ENCODE results near the gene SSBP2.

DNA sequence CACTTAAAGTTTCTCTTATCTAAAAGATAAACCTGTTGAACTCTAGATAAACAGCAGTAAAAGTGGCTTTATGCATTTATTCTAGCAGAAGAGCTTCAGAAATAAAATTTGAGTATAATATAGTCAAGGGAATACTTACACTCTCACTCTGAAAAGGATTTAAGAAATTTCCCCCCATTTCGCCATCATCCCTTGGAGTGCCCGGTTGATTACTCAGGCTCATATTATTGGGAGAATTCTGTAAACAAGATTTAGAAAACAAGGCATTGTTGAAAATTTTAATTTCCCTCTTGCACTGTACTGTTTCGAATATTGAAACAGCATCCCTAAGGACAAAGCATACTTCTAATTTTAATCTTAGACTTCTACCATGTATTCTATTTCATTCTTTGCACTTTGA lies 322.5 kb downstream of the SSBP2 start:
- TF ChIP-seq, protein P1, sequence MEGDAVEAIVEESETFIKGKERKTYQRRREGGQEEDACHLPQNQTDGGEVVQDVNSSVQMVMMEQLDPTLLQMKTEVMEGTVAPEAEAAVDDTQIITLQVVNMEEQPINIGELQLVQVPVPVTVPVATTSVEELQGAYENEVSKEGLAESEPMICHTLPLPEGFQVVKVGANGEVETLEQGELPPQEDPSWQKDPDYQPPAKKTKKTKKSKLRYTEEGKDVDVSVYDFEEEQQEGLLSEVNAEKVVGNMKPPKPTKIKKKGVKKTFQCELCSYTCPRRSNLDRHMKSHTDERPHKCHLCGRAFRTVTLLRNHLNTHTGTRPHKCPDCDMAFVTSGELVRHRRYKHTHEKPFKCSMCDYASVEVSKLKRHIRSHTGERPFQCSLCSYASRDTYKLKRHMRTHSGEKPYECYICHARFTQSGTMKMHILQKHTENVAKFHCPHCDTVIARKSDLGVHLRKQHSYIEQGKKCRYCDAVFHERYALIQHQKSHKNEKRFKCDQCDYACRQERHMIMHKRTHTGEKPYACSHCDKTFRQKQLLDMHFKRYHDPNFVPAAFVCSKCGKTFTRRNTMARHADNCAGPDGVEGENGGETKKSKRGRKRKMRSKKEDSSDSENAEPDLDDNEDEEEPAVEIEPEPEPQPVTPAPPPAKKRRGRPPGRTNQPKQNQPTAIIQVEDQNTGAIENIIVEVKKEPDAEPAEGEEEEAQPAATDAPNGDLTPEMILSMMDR (IDR thresholded peaks at IDR 0.05) = no peak
- no peak for TF ChIP-seq POLR2A (IDR thresholded peaks at IDR 0.05)

Data from thyroid gland (tissue), 4 donors.